ENCODE data around the gene LGR4.
"Not testable (repeated sequence)": the region's sequence is repeated elsewhere in the genome, so short reads cannot be mapped to it uniquely, and the experiment has no call there.

The LGR4 gene

GRCh38 chr11:27472398-27473016, at the start of gene LGR4:
Gene LGR4, minus strand, starts transcription at chr11:27472790. Its CDS starts 488 bp downstream, at chr11:27472302.
- DNase-seq = peak; percentile 77 to 81

GRCh38 chr11:27520226-27520625, 47.6 kb upstream of the LGR4 start:
- DNase-seq = no peak

- no peak for DNase-seq
Observed at GRCh38 chr11:27518518-27518917, 45.9 kb upstream of the LGR4 start.

GRCh38 chr11:27517490-27517889, 44.9 kb upstream of the LGR4 start:
- not testable (repeated sequence) for DNase-seq

GRCh38 chr11:27514558-27514957, 42.0 kb upstream of the LGR4 start:
- no peak for DNase-seq

GRCh38 chr11:27514076-27514475, 41.5 kb upstream of the LGR4 start:
- no peak for DNase-seq

- DNase-seq = no peak
Observed at GRCh38 chr11:27513389-27513788, 40.8 kb upstream of the LGR4 start.

GRCh38 chr11:27512238-27512637, 39.6 kb upstream of the LGR4 start:
- DNase-seq = no peak

- DNase-seq = no peak
Observed at GRCh38 chr11:27509908-27510307, 37.3 kb upstream of the LGR4 start.

GRCh38 chr11:27507557-27508322, 35.1 kb upstream of the LGR4 start:
- DNase-seq = no peak

- peak; percentile 97 to 98 for DNase-seq
Observed at GRCh38 chr11:27506200-27507182, 33.9 kb upstream of the LGR4 start, which contains the start of gene LIN7C. Gene LIN7C, minus strand, starts transcription at chr11:27506769. Its CDS starts 17 bp downstream, at chr11:27506752.

- DNase-seq = no peak
Observed at GRCh38 chr11:27505781-27506180, 33.2 kb upstream of the LGR4 start.

GRCh38 chr11:27504205-27504604, 31.6 kb upstream of the LGR4 start:
- DNase-seq = no peak

GRCh38 chr11:27501100-27501499, 28.5 kb upstream of the LGR4 start:
- no peak for DNase-seq

GRCh38 chr11:27497911-27498310, 25.3 kb upstream of the LGR4 start:
- DNase-seq = no peak

GRCh38 chr11:27497284-27497866, 24.8 kb upstream of the LGR4 start:
- DNase-seq = peak in 1 of 2 donors; percentile 35

GRCh38 chr11:27496461-27496860, 23.9 kb upstream of the LGR4 start:
- no peak for DNase-seq

- no peak for DNase-seq
Observed at GRCh38 chr11:27495710-27496300, 23.2 kb upstream of the LGR4 start.

- DNase-seq = no peak
Observed at GRCh38 chr11:27489092-27489491, 16.5 kb upstream of the LGR4 start.

GRCh38 chr11:27487706-27488105, 15.1 kb upstream of the LGR4 start:
- no peak for DNase-seq

GRCh38 chr11:27485930-27486773, 13.6 kb upstream of the LGR4 start:
- peak in 1 of 2 donors; percentile 67 for DNase-seq
